Endometrial microvascular endothelial cells (primary cell): ENCODE measurements around the gene SLC44A5. TPM values are rescaled to one million over a fixed set of nuclear protein-coding genes. Genes with fewer than 3 reads are reported as not detected.
"Not testable (repeated sequence)": the region's sequence is repeated elsewhere in the genome, so short reads cannot be mapped to it uniquely, and the experiment has no call there.

ENCODE experiments used
- in situ Hi-C: cut with HindIII; loops from 2 replicates; pipeline ENCODE4 v1.10.0; 2017; ENCODE audit warnings: low sequenced_read_pairs, low pct_unique_long_range_greater_than_20kb; ENCODE audit errors: inconsistent ontology term
- total RNA-seq: library from RNA; depleted of rRNA; stranded (reverse); fragments of >200 nt; gene quantifications from one replicate; pipeline ENCODE4 v1.2.3, GENCODE V29; 2015; ENCODE audit errors: inconsistent ontology term

The SLC44A5 gene
- total RNA-seq, 1 donor from 2014 or later = 1.4 TPM

DNA sequence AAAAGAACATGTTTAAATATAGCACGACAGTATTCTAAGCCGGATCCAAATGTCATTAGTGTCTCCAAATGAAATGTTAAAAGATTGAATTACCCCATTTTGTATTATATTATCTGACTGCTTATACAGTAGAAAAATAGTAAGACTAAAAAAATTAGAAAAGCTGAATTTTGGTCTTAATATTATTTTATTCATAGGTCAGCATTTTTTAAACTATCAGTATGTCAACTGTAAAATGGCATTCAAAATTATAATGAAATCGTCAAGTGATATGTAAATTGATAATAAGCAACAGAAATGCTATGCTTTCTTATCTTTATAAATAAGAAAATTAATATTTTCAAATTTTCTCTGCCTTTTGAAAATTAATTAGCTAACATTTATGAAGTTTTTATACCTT is 16.6 kb downstream of the SLC44A5 start:
- in situ Hi-C loops = no loop called here

DNA sequence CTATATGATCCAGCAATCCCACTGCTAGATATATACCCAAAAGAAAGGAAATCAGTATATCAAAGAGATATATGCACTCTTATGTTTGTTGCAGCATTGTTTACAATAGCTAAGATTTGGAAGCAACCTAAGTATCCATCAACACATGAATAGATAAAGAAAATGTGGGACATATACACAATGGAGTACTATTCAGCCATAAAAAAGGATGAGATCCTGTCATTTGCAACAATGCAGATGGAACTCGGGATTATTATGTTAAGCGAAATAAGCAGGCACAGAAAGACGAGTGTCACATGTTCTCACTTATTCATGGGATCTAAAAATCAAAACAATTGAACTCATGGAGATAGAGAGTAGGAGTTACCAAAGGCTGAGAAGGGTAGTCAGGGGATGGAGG is 17.5 kb downstream of the SLC44A5 start:
- in situ Hi-C loops = not testable (repeated sequence)

DNA sequence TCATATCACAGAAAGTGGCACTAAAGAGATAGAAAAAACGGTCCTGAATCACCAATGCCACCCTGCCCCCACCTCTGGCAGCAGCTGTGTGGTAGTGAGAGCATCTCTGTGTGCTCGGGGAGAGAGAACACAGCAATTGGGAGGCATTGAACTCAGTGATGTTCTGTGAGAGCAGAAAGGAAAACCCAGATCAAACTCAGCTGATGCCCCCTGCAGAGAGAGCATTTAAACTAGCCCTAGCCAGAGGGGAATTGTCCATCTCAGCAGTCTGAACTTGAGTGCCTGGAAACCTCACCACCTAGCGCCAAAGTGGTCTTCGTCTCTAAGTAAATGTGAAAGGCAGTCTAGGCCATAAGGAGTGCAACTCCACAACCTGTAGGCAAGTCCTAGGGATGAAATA is 21.3 kb downstream of the SLC44A5 start:
- in situ Hi-C loops = no loop called here

DNA sequence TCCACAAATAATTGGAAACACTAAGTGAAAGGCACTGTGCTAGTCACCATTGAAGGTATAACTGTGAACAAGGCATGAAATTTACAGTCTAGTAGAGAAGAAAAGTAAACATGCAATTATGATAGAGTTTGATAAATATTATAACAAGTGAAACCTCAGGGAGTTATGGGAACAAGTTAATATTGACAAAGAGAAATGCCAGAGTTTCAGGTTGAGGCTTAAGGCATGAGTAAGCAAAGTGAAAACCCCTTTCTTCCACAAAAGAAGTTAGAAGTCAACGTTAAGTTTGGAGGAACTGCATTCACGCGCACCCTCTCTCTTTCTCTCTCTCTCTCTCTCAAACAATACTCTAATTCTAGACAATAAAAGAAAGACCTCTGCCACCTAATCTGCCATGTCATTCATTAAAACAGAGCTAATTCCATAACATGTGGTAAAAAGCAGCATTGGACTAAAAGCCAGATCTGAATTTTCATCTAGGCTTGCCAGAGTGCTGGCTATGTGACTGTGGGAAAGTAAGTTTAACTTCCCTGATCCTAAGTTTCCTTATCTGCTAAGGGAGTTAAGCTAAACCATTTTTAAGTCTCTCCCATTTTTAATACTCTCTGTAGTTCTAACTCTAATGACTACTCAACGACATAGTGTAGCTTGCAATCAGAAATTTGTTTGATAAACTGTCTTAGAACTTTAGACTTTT is 22.0 kb downstream of the SLC44A5 start:
- in situ Hi-C loops = no loop called here

DNA sequence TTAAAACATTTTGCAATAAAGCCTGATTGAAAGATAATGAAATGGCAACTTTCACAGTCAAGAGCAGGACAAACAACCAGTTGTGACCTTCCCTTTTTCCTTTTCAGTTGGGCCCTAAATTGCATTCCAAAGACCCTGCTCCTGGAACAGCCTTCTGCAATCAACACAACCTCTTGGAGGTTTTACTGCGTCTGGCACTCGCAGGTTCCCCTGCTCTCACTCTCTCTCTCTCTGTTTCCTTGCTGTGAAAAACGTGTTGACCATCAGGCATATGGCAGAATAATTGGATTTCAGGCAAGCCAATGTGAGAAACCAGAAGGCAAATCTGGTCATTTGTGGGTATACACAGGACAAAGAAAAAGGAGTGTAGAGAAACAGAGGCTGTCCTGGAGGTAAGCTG is 23.2 kb downstream of the SLC44A5 start:
- in situ Hi-C loops = no loop called here

DNA sequence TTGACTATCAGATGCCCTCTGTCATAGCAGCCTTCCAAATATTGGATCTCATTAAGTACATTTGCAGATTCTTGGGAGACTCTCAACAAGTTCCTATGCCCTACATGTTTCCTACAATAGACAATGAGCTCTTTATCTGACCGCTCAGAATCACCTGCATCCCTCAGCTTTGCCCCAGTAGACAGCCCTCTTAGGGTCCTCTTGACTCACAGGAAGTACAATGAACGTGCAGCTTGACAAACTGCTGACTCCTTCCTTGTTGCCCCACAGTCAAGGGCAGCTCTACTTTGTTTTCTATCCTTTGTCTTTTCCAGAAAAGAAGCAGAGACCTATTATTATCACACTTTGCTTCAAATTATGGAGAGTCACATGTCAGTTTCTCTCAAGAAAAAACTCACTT is 27.6 kb downstream of the SLC44A5 start:
- in situ Hi-C loops = no loop called here

DNA sequence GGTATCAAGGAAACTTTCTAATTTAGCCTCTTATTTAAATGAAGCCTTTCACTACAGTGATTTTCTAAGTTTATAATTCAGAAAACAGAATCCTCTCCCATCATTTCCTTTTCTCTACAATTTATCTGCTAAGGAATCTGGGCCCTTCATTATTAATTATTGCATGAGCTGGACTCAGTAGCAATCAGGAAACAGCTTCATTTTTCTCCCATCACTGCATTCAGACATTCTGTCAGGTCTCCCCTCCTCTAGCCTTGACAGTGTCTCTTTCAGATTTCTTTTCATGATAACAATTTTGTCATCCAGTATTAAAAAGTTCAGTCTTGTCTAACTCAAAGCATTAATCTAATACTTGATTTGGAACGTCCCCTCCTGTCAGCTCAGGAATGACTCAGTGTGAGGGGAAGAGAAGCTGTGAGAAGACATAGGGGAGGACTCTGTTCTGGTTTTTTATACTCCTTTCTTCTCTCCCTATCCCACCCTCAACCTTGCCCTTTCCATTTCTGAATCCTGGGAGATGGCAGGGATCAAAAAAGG is 28.1 kb downstream of the SLC44A5 start:
- in situ Hi-C loops = no loop called here

DNA sequence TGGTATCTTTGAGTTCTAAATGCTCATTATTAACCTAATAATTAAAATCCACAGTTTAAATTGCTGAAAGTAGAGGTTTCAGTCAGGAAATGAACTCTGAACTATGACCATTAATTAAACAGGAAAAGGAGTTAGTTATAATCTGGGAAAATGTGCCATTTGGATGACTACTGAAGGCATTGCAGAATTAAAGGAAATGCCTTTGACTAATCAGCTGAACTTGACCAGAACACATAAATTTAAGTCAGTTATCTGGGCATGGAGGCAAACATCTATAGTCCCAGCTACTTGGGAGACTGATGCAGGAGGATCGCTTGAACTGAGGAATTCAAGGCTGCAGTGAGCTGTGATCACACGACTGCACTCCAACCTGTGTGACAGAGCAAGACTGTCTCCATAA is 31.9 kb downstream of the SLC44A5 start:
- in situ Hi-C loops = no loop called here

DNA sequence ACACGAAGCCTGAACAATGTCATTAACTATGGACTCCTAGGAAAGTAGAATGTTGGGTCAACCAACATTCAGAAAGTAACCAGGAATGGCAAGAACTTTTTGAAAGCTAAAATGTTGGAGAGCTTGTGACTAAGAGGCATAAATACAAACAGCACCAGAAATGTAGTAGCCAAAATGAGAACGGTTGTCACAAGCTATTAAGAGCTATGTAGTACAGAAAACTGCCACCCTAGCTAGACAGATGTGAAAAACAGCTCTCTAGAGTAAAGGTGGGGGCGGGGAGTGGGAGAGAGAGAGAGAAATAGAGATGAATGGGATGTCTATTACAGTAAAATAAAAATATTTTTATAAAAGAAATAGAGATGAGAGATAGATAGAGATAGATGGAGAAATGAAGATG is 35.1 kb downstream of the SLC44A5 start:
- in situ Hi-C loops = no loop called here

DNA sequence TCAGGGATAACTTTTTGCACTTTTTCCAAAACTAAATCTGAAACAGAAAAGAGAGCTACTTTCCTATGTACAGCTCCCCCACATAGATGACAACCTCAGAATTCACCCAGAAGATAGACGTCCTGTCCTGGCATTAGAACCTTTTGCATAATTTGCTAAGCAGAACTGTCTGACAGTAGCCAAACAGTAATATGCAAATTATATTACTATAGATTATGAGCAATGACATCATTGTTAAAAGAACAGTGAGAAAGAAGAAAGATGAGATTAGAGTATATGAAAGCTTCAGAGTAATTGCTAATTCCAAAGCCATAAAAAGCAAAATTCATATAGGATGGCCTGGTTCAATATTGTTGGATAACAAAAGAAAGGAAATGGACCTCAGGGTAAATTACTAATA is 43.7 kb downstream of the SLC44A5 start:
- in situ Hi-C loops = no loop called here

DNA sequence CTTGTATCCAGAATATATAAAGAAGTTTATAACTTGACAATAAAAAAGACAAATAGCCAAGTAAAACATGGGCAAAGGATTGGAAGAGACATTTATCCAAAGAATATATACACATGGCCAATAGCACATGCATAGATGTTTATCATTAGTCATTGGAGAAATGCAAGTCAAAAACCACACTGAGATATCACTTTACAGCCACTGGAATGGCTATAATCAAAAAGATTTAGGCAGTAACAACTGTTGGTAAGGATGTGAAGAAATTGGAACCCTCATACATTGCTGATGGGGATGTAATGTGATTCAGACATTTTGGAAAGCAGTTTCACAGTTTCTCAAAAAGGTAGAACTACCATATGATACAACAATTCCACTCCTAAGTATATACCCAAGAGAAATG is 51.1 kb downstream of the SLC44A5 start:
- in situ Hi-C loops = no loop called here

DNA sequence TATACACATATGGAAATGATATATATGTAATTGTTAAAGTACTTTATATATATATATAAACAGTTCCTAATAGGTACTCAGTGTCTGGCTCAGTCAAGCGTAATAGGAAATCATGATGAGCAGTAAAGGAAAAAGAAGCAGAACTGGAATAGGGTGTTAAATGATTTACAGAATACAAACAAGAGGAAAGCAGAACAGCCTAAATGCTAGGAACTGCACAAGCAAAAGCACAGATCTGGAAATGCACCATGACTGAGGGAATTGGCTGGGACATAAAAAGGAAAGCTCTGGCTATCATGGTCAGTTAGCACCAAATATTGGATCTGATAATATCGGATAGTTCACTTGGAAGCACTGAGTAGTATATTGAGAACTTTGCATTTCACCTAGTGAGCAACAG is 51.8 kb downstream of the SLC44A5 start:
- in situ Hi-C loops = no loop called here

DNA sequence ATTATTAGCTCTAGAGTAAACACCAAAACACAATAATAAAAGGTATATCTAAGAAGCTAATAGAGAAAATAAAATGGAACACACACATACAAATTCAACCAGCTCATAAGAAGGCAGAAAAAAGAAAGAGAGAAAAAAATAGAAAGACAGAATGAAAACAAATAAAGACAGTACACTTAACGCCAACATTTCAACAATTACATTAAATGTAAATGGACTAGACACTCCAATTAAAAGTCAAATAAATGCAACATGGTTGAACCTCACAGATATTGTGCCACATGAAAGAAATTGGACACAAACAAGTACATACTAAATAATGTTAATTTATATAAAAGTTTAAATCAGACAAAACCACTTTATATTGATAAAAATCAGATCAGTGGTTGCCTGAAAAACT is 56.0 kb downstream of the SLC44A5 start:
- in situ Hi-C loops = no loop called here

DNA sequence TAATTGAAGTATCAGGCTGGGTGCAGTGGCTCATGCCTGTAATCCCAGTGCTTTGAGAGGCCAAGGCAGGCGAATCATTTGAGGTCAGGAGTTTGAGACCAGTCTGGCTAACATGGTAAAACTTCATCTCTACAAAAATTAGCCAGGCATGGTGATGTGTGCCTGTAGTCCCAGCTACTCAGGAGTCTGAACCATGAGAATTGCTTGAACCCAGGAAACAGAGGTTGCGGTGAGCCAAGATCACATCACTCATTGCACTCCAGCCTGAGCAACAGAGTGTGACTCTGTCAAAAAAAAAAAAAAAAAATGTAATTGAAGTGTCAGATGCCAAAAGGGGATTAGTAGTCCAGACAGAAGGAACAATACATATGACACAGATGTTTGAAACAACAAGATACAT is 56.7 kb downstream of the SLC44A5 start:
- in situ Hi-C loops = no loop called here

DNA sequence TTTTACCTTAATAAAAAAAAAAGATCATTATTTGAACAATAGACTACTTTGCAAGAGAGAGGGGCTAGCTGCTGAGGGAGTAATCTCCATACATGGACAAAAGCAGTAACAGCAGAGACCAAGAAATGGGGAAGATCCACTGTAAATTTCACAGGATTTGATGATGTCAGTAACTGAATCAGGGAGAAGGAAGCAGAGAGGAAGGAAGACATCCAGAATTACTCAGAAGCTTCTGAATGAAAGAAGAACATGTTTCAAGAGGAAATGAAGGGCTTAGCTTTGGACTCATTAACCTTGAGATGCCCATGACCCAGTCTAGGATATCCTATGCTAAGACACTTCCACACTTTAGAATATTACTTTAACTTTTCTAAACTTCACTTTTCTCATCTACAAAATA is 60.4 kb downstream of the SLC44A5 start:
- in situ Hi-C loops = no loop called here

DNA sequence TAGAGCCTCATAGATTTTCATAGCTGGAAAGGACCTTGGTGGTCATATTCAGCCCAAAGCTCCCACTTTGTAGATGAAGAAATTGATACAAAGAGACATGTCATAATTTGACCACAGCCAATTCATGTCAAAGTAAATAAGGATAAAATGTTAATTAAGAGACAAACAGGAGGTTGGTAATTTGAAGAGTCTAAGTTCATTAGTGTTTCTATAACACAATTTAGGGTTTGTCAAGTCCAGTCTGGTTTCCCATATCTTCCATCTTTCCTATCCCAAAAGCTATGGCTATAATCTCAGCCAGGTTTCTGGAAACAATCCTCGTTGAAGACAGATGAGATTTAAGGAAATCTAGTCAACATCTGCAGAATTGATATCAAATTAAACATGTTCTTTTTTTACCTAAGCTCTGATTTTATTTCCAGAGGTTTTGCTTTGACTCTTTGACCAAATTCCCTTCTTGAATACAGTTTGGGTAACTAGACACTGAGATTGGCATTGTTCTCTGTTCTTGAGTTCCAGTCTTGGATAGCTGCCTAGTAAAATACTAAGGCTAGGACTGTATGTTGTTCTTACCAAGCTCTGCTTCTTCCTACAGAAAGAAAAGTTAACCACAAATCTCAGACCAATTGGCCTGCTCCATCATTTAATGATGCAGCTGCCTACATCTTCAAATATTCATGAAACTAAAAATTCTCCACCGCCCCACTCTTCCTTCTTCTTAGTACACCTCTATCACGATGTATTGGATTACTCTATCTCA is 62.0 kb downstream of the SLC44A5 start:
- in situ Hi-C loops = no loop called here

DNA sequence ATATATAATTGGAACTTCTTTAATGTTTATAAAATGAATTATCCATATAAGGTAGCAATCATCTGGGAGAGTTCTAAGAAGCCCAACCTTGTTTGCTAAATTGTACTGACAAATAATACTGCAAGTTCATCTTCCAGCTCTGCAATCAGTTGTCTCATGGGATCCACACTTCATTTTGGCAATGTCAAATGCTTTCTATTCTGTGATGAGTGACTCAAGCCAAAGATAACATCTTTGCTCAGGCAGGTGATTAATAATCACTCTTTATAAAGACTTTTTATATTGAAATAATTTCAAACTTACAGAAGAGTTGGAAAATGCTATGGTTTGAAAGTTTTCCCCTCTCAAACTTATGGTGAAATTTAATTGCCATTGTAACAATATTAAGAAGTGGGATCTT is 67.2 kb downstream of the SLC44A5 start:
- in situ Hi-C loops = no loop called here

DNA sequence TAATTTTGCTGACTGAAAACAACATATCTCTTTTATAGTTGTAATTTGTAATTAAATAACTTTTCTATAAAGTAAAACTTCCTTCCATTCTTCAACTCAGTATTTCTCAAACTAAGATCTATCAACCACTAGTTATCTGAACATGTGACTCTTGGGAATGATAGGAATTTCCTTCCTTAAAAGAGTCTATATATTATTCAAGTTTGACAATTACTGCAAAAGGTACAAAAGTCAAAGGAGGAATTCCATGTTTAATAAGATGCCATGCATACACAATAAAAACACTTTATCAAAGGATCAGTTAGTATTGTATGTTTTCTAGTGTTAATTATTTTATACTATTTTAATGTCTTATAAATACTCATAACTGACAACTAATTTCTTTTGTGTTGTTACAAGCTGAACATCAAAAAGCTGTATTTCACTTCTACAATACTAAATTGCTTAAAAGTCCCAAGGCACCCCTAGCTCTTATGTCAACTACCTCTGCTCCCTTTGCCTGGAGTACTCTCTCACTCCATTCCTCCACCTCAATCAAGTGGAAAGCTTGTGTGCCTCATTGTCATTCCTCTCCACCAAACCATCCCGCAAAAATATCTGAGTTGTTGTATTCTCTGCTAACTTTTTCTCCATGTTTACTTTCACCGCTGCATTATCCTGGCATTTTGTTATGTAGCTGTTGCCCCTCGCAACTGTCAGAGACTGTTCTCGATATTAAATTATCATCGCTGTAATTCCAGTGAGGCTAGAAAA is 67.9 kb downstream of the SLC44A5 start:
- in situ Hi-C loops = no loop called here

DNA sequence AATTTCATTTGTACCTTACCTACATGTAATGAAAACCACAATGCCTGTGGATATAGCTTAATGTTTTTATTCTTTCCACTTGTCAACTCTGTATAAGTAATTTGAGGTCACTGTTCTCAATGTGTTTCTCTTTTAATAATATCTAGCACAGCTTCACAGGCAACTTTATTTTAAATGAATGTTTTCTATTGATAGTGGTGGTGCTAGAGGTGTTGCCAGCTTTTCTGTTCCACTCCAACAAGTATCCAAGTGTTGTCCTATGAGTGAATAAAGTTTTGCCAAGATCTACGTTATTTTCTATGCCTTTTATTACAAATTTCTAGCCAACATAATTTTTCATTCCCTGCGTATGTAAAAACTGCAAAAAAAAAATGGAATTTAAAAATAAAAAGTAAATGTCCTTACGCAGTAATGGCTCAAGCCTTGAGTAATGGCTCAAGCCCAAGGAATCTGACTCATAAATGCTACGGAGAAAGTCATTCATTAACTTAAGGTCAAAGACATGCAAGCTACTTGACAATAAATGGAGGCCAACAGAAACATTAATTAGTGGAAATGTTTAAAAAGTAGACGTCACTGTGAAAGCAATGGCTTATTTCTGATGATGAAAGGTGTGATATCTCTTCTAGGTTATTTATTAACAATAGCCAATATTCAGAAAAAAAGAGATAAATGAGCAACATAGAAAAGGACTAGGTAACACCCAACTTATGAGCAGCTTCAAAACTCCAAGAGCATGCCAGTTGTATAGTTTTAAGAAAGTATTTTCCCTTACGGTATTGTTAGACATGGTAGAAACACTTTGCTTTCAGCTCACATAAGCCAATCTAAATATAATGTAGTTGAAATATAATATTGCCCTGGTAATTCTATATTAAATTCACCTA is 71.4 kb downstream of the SLC44A5 start:
- in situ Hi-C loops = no loop called here
